ENCODE measurements around the gene CDH7.

DNA sequence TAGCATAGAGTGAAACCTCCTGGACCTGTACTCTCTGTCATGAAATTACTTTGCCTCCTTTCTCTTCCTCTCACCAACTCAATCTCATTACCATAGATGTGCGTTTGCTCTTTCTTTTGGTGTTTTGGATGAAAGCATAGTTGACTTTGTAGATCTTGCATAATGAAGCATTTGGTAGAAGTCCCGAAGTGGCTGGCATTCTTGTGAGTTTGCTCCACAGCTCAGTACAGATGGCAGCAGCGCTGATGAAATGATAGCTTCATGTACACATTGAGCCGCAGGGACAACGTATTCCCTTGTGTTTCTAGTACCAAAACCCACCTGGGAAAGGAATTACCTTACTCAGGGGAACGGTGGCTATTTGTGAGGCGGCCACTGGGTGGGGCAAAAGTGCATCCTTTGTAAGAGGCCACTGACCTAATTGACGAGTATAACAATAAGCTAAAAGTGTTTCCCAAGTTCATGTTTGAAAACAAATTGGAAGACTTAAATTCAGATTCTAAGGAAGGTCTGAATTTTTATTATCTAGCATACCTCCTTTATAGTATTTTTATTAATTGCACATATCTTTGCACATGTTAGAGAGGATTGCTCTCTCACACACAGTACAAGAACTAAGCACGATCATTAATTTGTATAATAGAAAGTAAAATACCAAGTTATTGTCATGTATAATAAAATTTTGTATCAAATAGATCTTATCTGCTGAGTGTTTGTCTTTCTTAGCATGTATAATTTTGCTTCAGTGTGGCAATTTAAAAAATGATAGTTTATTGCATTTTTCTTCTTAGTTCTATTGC is 25.4 kb upstream of the CDH7 start:
- TF ChIP-seq POLR2AphosphoS5 (IDR thresholded peaks at IDR 0.05; ENCODE audit: low read depth, low read length) (no peak), POLR2A (IDR thresholded peaks at IDR 0.05; ENCODE audit: low read depth, low read length) (no peak), TAF1 (IDR thresholded peaks at IDR 0.05; ENCODE audit: borderline replicate concordance, low read depth, low read length) (no peak)
